Immature natural killer cell (primary cell): ENCODE results near the gene PPP2R2B. TPM values are rescaled to one million over a fixed set of nuclear protein-coding genes. Genes with fewer than 3 reads are reported as not detected.

ENCODE experiments used
- DNase-seq, 3 donors: peaks; one replicate each; pipeline ENCODE4 v3.0.0; 2022; ENCODE audit warnings: mixed read lengths in 1 of 3
- H3K27ac Mint-ChIP-seq, 6 donors: one replicate each; pipeline ENCODE4 v1.8.0; 2020; ENCODE audit warnings: mixed read lengths in 6 of 6, mild to moderate bottlenecking in 5 of 6, inconsistent platforms in 4 of 6, moderate library complexity in 3 of 6
- H3K27me3 Mint-ChIP-seq, 3 donors: one replicate each; pipeline ENCODE4 v1.8.0; 2020 to 2021; ENCODE audit warnings: low read depth in 3 of 3, mild to moderate bottlenecking in 3 of 3, mixed read lengths in 3 of 3, moderate library complexity in 3 of 3, inconsistent platforms in 1 of 3
- H3K36me3 Mint-ChIP-seq, 3 donors: one replicate each; pipeline ENCODE4 v1.8.0; 2020; ENCODE audit warnings: mixed read lengths in 3 of 3, inconsistent platforms in 2 of 3, mild to moderate bottlenecking in 2 of 3
- H3K4me1 Mint-ChIP-seq, 2 donors: one replicate each; pipeline ENCODE4 v1.8.0; 2020; ENCODE audit warnings: inconsistent platforms in 2 of 2, mild to moderate bottlenecking in 2 of 2, mixed read lengths in 2 of 2, moderate library complexity in 1 of 2
- H3K4me3 Mint-ChIP-seq, 5 donors: one replicate each; pipeline ENCODE4 v1.8.0; 2020; ENCODE audit warnings: mild to moderate bottlenecking in 5 of 5, mixed read lengths in 5 of 5, inconsistent platforms in 3 of 5, moderate library complexity in 3 of 5
- H3K9me3 Mint-ChIP-seq, 6 donors: one replicate each; pipeline ENCODE4 v1.8.0; 2020; ENCODE audit warnings: mild to moderate bottlenecking in 6 of 6, mixed read lengths in 6 of 6, inconsistent platforms in 4 of 6, moderate library complexity in 3 of 6
- polyA plus RNA-seq, 3 donors: library from polyadenylated mRNA; unstranded; fragments of 300-500 nt; fragmentation: Illumina TruSeq; gene quantifications; one replicate each; pipeline ENCODE4 v1.2.3, GENCODE V29; 2021

PPP2R2B gene
- polyA plus RNA-seq, 3 donors from 2014 or later, result 35.6 to 62.3 (median 41.0) TPM

DNA sequence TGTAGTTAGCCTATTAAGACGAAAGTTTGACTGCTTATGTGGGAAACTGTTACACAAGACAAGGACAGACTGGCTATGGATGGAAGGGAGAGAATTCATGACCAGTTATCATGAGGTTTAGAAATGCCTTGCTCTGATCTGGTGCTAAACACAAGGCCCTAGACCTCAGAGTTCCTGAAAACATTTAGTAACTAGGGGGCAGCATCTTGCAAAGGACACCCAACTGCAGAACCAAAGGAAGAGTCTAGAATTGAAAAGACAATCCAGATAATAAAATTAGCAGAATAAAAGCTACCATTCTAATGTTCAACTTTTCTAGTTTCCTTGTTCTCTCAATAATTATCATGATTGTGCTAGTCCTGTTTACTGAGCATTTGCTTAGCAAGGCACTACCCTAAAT is 232.1 kb downstream of the PPP2R2B start:
- peaks cover 0 to 6% (median 2%) of the 10 kb centered on the region in 3 donors for H3K27me3 Mint-ChIP-seq
- no peak overlapping the region for H3K4me3 Mint-ChIP-seq
- H3K27ac Mint-ChIP-seq, result no peak overlapping the region
- peaks cover 0 to 5% of the 10 kb centered on the region in 2 donors for H3K4me1 Mint-ChIP-seq
- H3K36me3 Mint-ChIP-seq, result peaks cover 8 to 41% (median 24%) of the 10 kb centered on the region in 3 donors
- no peak for DNase-seq
- H3K9me3 Mint-ChIP-seq, result no peaks in the 10 kb centered on the region

DNA sequence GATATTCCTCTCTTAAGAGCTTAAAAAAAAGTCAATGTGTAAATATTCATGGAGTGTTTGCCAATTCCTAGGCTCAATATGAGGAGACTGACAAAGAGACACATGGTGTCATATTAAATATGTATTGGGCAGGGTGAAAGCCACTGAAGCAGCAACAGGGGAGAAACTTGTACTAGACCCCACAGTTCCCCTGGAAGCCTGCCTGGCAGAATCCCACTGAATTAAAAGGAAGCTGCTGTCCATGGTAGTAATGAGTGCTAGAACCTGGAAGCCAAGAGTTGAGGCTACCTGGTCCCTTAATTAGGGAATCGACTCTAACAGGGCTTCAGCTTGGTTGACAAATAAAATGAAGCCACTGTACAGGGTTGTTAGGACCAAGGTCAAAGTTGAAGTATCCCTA is 233.2 kb downstream of the PPP2R2B start:
- no peak for DNase-seq
- H3K4me1 Mint-ChIP-seq, result peaks cover 0 to 5% of the 10 kb centered on the region in 2 donors
- no peaks in the 10 kb centered on the region for H3K9me3 Mint-ChIP-seq
- no peak overlapping the region for H3K4me3 Mint-ChIP-seq
- no peak overlapping the region for H3K27ac Mint-ChIP-seq
- H3K27me3 Mint-ChIP-seq, result peaks cover 0 to 6% (median 2%) of the 10 kb centered on the region in 3 donors
- peaks cover 8 to 38% (median 23%) of the 10 kb centered on the region in 3 donors for H3K36me3 Mint-ChIP-seq

DNA sequence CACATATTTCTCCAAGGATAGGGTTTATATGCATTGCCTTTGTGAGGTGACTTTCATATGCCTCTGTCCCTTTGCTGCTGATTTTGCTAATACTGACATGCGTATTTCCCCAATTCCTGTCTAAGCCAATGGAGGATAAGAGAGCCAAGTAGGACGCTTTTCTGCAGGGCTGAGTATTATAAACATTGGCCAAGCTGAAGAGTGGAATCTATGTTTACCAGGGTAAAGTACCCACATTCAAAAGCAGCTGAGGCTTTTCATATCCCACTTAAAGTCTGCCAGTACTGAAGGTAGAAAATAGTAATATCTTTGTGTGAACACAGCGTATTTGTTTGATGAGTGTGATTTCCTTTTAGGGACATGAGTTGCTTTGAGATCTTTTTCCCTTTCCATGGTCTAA is 233.7 kb downstream of the PPP2R2B start:
- Mint-ChIP-seq H3K27ac (no peak overlapping the region), H3K9me3 (no peaks in the 10 kb centered on the region), H3K27me3 (peaks cover 0 to 6% (median 2%) of the 10 kb centered on the region in 3 donors), H3K36me3 (peaks cover 8 to 37% (median 20%) of the 10 kb centered on the region in 3 donors), H3K4me1 (peaks cover 0 to 5% of the 10 kb centered on the region in 2 donors), H3K4me3 (no peak overlapping the region)
- DNase-seq, result no peak

DNA sequence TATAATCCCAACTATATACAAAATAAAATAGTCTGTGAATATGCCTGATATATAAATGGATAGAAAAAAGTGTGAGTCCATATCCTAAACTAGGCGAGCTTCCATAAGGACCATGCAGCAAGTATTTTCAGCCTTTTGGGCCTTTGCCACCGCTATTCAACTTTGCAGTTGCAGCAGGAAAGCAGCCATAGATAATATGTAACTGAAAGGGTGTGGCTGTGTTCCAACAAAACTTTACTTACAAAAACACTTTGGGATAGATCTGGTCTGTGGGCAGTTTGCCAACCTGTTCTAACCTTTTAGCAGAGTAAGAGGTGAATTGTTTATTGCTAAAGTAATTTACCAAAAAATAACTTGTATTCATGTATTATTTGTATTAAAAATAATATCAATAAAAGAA is 234.8 kb downstream of the PPP2R2B start:
- H3K27me3 Mint-ChIP-seq, result peaks cover 0 to 7% (median 2%) of the 10 kb centered on the region in 3 donors
- DNase-seq, result no peak
- H3K27ac Mint-ChIP-seq, result no peak overlapping the region
- H3K9me3 Mint-ChIP-seq, result no peaks in the 10 kb centered on the region
- no peak overlapping the region for H3K4me3 Mint-ChIP-seq
- H3K4me1 Mint-ChIP-seq, result peaks cover 0 to 5% of the 10 kb centered on the region in 2 donors
- H3K36me3 Mint-ChIP-seq, result peaks cover 4 to 36% (median 16%) of the 10 kb centered on the region in 3 donors

DNA sequence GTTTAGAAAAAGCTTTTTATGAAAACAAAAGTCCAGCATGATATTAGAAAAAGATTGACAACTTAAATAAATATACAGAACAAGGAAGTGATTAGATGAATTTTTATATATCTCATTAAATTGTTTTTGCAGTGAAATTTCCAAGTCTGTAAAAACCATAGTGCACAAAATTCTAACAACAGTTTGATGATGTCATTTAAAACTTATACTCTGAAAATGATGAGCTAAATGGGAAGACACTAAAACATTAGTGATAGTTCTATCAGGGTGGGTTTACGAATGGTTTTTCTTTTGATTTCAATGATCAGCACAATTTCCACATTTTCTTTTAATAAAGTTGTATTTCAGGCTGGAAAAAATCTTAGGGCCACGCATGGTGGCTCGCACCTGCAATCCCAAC is 236.1 kb downstream of the PPP2R2B start:
- peaks cover 13 to 40% (median 26%) of the 10 kb centered on the region in 3 donors for H3K36me3 Mint-ChIP-seq
- peaks cover 0 to 3% of the 10 kb centered on the region in 2 donors for H3K4me1 Mint-ChIP-seq
- no peak overlapping the region for H3K27ac Mint-ChIP-seq
- H3K4me3 Mint-ChIP-seq, result no peak overlapping the region
- no peak for DNase-seq
- peaks cover 0 to 7% (median 2%) of the 10 kb centered on the region in 3 donors for H3K27me3 Mint-ChIP-seq
- H3K9me3 Mint-ChIP-seq, result no peaks in the 10 kb centered on the region

DNA sequence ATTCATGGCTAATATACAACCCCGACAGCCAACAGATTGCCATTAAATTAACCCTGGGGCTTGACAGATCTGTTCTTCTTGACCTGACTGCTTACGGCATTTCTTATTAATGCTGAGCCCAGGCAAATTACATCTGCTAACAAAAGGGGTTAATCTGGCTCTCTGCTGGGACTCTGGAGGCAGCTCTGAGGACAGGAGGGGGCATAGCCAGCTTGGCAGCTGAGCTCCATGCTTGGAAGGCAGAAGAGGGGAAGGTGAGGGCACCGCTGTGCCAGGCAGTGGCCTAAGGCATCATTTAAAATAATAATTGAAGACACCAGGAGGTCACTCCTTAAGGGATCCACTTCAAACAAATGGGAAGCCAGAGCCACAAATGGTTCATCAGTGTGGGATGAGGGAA is 236.6 kb downstream of the PPP2R2B start:
- peaks cover 16 to 42% (median 29%) of the 10 kb centered on the region in 3 donors for H3K36me3 Mint-ChIP-seq
- peaks cover 0 to 5% (median 2%) of the 10 kb centered on the region in 3 donors for H3K27me3 Mint-ChIP-seq
- no peak overlapping the region for H3K4me3 Mint-ChIP-seq
- peaks cover 0 to 1% of the 10 kb centered on the region in 2 donors for H3K4me1 Mint-ChIP-seq
- H3K9me3 Mint-ChIP-seq, result no peaks in the 10 kb centered on the region
- DNase-seq, result no peak
- H3K27ac Mint-ChIP-seq, result peak overlapping the region in 1 of 6 donors; percentile 7

DNA sequence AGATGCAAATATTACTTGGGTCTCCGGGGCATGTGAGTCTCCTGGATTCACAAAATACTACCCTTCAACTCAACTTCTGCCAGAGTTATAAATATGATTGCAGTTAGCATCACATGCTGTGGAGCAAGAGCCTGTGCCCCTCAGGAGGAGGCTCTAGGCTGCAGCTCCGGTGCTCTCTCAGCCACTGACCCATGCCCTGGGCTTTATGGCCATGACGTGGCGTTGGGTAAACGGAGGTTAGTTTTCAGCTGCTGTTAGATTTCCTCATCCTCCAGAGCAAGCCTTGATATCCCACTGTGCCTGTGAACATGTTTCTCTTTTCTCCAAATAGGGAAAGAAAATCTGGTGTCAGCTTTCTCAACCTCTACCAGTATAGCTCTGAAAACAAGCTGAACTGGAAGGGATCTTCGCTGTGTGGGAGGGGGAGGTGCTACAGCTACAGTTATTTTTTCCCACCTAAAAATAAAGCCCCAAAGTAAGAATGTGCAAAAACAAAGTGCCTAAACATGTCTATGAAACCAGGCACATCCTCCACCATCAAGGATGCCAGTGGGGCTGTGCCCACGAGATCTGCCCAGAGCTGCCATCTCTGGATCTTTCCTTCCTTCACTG is 238.2 kb downstream of the PPP2R2B start:
- DNase-seq, result no peak
- H3K9me3 Mint-ChIP-seq, result no peaks in the 10 kb centered on the region
- H3K27me3 Mint-ChIP-seq, result peaks cover 0 to 3% (median 2%) of the 10 kb centered on the region in 3 donors
- H3K36me3 Mint-ChIP-seq, result peaks cover 25 to 52% (median 41%) of the 10 kb centered on the region in 3 donors
- H3K4me3 Mint-ChIP-seq, result no peak overlapping the region
- H3K4me1 Mint-ChIP-seq, result no peaks in the 10 kb centered on the region
- H3K27ac Mint-ChIP-seq, result no peak overlapping the region

DNA sequence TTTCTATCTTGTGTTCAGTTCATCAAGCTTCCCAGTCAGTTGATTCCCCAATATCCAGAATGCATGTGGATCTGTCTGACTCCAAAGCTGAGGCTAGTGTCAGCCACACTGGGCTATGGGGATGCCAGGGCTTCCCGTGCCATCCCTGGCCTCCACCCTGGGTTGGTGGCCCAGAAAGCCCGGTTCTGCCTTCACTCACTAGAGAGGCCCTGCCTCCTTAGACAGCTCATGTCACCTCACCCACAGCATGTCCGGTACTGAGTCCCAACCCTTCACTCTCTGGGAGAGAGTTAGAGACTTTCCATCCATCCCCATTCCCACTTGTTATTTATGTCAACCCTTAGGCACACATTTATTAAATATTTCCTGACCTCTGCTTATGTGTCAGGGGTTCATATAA is 243.1 kb downstream of the PPP2R2B start:
- Mint-ChIP-seq H3K9me3 (no peaks in the 10 kb centered on the region), H3K27me3 (peaks cover 0 to 3% (median 0%) of the 10 kb centered on the region in 3 donors), H3K4me1 (peaks cover 11% of the 10 kb centered on the region in 2 donors), H3K36me3 (peaks cover 43 to 65% (median 43%) of the 10 kb centered on the region in 3 donors), H3K27ac (no peak overlapping the region), H3K4me3 (no peak overlapping the region)
- no peak for DNase-seq

DNA sequence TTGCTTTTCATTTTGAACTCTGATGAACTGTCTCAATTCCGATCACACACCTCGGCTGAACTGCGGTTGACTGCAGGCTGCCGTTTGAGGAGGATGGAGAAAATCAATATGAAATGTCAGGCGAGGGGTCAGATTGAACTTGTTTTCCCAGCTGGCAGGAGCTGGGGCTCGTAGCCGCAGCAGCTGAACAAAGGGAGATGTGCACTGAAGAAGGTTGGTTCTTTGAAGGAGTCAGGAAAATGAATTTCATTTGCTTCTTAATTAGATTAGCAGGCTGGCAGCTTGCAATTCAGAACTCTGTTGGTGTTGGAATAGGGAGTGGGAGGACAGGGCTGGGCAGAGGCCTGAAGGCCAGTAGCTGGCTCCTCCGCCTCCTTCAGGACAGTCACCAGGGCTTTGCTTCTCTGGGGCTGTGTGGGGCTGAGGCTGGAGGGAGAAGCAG is 245.2 kb downstream of the PPP2R2B start:
- Mint-ChIP-seq H3K9me3 (no peaks in the 10 kb centered on the region), H3K27me3 (peaks cover 0 to 3% (median 2%) of the 10 kb centered on the region in 3 donors), H3K27ac (no peak overlapping the region), H3K4me1 (peaks cover 16 to 18% of the 10 kb centered on the region in 2 donors), H3K4me3 (no peak overlapping the region), H3K36me3 (peaks cover 44 to 65% (median 54%) of the 10 kb centered on the region in 3 donors)
- no peak for DNase-seq

DNA sequence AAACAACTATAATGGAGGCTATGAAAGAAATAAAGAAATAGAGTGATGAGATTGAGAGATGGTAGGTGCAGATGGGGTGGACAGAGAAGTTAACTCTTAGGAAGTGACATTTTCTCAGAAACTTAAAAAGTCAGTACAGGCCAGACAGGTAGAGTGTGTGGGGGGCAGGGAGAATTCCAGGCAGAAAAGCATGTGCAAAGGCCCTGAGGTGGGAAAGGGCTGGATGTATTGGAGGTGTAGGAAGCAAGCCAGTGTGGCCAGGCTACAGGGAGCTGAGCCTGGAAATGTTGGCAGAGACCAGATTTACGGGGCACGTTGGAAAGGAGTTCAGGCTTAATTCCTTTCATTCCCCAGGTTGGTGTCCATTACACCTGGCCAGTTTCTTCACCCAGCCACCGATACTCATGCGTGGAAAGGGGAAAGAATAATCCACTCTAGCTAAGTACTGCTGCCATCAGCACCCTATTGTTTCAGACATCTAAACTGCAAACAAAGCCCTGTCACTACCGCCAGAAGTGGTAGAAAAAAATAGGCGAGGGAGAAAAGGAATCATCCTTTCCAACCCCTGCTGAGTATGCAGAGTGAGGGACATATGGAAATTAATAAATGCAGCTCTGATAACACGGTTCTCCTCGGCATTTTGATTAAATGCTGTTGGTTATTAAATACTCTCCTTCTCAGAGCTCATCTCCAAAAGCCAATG is 245.8 kb downstream of the PPP2R2B start:
- no peak for DNase-seq
- H3K27me3 Mint-ChIP-seq, result peaks cover 0 to 2% (median 1%) of the 10 kb centered on the region in 3 donors
- H3K4me3 Mint-ChIP-seq, result no peak overlapping the region
- no peaks in the 10 kb centered on the region for H3K9me3 Mint-ChIP-seq
- H3K27ac Mint-ChIP-seq, result no peak overlapping the region
- peaks cover 38 to 60% (median 48%) of the 10 kb centered on the region in 3 donors for H3K36me3 Mint-ChIP-seq
- H3K4me1 Mint-ChIP-seq, result peaks cover 16 to 18% of the 10 kb centered on the region in 2 donors

DNA sequence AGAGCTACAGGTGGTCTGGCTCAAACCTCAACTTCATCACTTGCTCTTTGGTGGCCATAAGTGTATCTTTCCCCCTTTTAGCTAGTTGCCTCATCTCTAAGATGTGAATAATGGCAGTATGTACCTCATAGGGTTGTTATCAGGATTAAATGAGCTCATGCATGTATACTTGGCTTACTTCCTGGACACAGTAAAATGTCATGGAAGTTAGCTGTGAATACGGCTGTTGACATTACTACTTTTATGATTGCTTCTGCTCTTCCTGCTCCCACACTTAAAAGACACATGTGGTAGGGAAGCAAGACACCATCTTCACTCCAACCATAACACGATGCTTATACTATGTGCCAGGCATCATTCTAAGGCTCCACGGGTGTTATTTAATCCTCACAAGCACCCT is 248.1 kb downstream of the PPP2R2B start:
- Mint-ChIP-seq H3K4me3 (no peak overlapping the region), H3K4me1 (peaks cover 16 to 18% of the 10 kb centered on the region in 2 donors), H3K9me3 (no peaks in the 10 kb centered on the region), H3K36me3 (peaks cover 28 to 54% (median 34%) of the 10 kb centered on the region in 3 donors), H3K27me3 (peaks cover 0 to 2% (median 1%) of the 10 kb centered on the region in 3 donors), H3K27ac (peak overlapping the region in 4 of 6 donors; percentile 2 to 54 (median 10))
- no peak for DNase-seq

DNA sequence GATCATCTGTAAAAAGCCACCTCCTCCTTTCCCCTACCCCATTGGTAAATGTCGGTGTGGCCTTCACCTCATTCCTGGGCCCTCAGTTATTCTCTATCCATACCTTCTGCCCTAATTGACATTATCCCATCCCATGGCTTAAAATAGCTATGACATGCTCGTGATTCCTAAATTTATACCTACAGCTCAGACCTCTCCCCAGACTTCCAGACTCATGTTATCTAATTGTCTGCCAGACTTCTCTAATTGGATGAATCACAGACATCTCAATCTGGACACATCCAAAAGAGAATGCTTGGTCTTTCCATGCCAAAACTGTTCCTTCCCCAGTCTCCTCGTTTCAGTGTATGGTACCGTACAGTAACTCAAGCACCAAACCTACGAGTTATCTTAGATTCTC is 249.6 kb downstream of the PPP2R2B start:
- Mint-ChIP-seq H3K4me3 (no peak overlapping the region), H3K9me3 (no peaks in the 10 kb centered on the region), H3K36me3 (peaks cover 27 to 52% (median 33%) of the 10 kb centered on the region in 3 donors), H3K27me3 (peaks cover 0 to 2% (median 1%) of the 10 kb centered on the region in 3 donors), H3K27ac (peak overlapping the region in 1 of 6 donors; percentile 8), H3K4me1 (peaks cover 16 to 18% of the 10 kb centered on the region in 2 donors)
- no peak for DNase-seq

DNA sequence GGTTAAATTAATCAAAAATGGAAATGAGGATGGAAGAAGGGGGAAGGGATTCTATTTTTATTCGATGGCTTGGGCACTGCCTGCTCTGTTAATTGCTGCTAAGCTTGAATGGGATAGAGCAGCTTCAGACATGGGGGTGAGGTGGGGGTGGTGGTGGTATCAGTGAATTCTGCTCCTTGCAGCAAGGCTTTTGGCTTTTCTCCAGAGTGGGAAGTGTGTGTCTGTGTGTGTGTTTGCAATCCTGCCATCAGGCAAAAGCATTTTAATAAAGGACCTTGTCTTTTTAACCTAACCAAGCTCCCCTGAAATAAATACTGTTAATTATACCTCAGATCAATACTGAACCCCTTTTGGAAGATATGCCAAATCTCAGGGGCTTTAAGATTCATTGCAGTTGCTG is 251.6 kb downstream of the PPP2R2B start:
- DNase-seq, result no peak
- Mint-ChIP-seq H3K4me1 (peaks cover 16 to 18% of the 10 kb centered on the region in 2 donors), H3K27ac (no peak overlapping the region), H3K36me3 (peaks cover 19 to 38% (median 20%) of the 10 kb centered on the region in 3 donors), H3K9me3 (no peaks in the 10 kb centered on the region), H3K27me3 (peaks cover 0 to 2% (median 1%) of the 10 kb centered on the region in 3 donors), H3K4me3 (no peak overlapping the region)

DNA sequence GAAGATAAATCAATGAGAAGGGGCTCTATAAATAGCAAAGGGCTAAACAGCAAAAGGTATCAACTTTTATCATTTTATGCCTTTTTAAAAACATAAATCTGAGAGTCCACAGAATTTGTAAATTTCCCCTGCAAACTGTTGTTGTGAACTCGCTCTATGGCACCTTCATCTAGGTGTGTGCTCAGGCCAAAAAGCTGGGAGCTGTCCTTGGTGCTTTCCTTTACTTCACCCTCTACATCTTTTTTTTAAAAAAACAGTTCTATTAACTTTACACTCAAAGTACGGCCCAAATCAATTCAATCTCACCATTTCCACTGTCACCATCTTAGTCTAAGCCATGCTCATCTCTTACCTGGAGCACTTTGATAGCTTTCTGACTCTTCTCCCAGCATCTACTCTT is 254.4 kb downstream of the PPP2R2B start:
- DNase-seq, result no peak
- Mint-ChIP-seq H3K4me3 (no peak overlapping the region), H3K9me3 (no peaks in the 10 kb centered on the region), H3K4me1 (no peaks in the 10 kb centered on the region), H3K27ac (no peak overlapping the region), H3K27me3 (no peaks in the 10 kb centered on the region), H3K36me3 (peaks cover 7 to 29% (median 20%) of the 10 kb centered on the region in 3 donors)
